Measurements from ENCODE around the gene AGAP5.
A peak's percentile ranks its signal among the peaks of the same experiment; 100 is the strongest.

AGAP5 gene

DNA sequence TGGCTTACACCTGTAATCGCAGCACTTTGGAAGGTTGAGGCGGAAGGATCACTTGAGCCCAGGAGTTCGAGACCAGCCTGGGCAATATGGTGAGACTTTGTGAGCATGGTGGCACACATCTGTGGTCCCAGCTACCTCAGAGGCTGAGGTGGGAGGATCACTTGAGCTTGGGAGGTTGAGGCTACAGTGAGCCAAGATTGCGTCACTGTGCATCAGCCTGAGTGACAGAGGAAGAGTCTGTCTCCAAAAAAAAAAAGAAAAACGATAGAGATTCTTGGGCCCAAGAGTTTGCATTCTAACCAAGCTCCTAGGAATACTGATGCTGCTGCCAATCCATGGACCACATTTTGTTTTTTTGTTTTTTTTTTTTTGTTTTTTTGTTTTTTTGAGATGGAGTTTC lies 68.7 kb downstream of the AGAP5 start:
- no peaks in the 10 kb centered on the region for H3K27me3 ChIP-seq (ENCODE audit: control insufficient read depth in 2 of 2, insufficient read depth in 2 of 2, low read length in 2 of 2)
- no peaks in the 10 kb centered on the region for H3K9me3 ChIP-seq (ENCODE audit: control insufficient read depth in 2 of 2, low read length in 2 of 2)
- H3K36me3 ChIP-seq (ENCODE audit: control insufficient read depth in 2 of 2, insufficient read depth in 2 of 2, low read length in 2 of 2), result no peaks in the 10 kb centered on the region
- H3K9ac ChIP-seq (ENCODE audit: low read depth in 1 of 2, low read length in 2 of 2), result no peak overlapping the region
- peak overlapping the region in 1 of 2 donors; percentile 21 for H3K27ac ChIP-seq (ENCODE audit: low read depth in 2 of 2, low read length in 2 of 2)
- no peak overlapping the region for H3K4me3 ChIP-seq (ENCODE audit: low read length in 2 of 2)
- peaks cover 6 to 19% of the 10 kb centered on the region in 2 donors for H3K4me1 ChIP-seq (ENCODE audit: control insufficient read depth in 2 of 2, insufficient read depth in 2 of 2, low read length in 2 of 2)

DNA sequence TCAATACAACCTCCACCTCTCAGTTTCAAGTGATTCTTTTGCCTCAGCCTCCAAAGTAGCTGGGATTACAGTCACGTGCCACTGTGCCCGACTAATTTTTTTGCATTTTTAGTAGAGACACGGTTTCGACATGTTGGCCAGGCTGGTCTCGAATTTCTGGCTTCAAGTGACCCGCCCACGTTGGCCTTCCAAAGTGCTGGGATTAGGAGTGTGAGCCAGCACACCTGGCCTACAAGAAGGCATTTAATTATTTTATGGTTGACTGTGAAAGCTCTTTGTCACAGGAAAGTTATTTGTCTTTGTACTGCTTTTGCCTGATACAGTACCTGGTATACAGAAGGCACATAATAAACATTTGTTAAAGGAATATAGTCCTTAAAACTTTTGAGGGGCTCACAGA lies 69.5 kb downstream of the AGAP5 start:
- Histone ChIP-seq H3K4me1 (ENCODE audit: control insufficient read depth in 2 of 2, insufficient read depth in 2 of 2, low read length in 2 of 2) (peaks cover 6 to 19% of the 10 kb centered on the region in 2 donors), H3K4me3 (ENCODE audit: low read length in 2 of 2) (no peak overlapping the region), H3K9me3 (ENCODE audit: control insufficient read depth in 2 of 2, low read length in 2 of 2) (no peaks in the 10 kb centered on the region), H3K27me3 (ENCODE audit: control insufficient read depth in 2 of 2, insufficient read depth in 2 of 2, low read length in 2 of 2) (no peaks in the 10 kb centered on the region), H3K36me3 (ENCODE audit: control insufficient read depth in 2 of 2, insufficient read depth in 2 of 2, low read length in 2 of 2) (no peaks in the 10 kb centered on the region), H3K9ac (ENCODE audit: low read depth in 1 of 2, low read length in 2 of 2) (peak overlapping the region in 1 of 2 donors; percentile 24), H3K27ac (ENCODE audit: low read depth in 2 of 2, low read length in 2 of 2) (peak overlapping the region; percentile 21 to 42)

DNA sequence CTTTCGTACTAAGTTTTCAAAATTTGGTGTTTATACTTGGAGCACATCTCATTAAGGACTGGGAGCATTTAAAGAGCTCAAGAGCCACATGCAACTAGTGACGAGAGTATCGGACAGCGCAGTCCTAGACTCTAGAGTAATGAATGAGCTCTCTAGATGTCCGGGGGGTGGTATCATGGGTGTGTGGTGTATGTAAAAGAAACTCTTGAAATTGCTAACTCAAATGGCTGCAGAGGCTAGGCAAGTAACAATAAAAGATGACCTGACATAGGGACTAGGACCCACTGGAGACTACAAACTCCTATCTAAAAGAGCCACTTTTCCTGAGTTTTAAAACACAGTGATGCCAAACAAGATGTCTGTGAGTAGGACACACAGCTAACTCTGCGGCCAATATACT lies 70.6 kb downstream of the AGAP5 start:
- H3K36me3 ChIP-seq (ENCODE audit: control insufficient read depth in 2 of 2, insufficient read depth in 2 of 2, low read length in 2 of 2), result no peaks in the 10 kb centered on the region
- peaks cover 6 to 19% of the 10 kb centered on the region in 2 donors for H3K4me1 ChIP-seq (ENCODE audit: control insufficient read depth in 2 of 2, insufficient read depth in 2 of 2, low read length in 2 of 2)
- H3K27me3 ChIP-seq (ENCODE audit: control insufficient read depth in 2 of 2, insufficient read depth in 2 of 2, low read length in 2 of 2), result no peaks in the 10 kb centered on the region
- no peak overlapping the region for H3K9ac ChIP-seq (ENCODE audit: low read depth in 1 of 2, low read length in 2 of 2)
- no peak overlapping the region for H3K4me3 ChIP-seq (ENCODE audit: low read length in 2 of 2)
- no peaks in the 10 kb centered on the region for H3K9me3 ChIP-seq (ENCODE audit: control insufficient read depth in 2 of 2, low read length in 2 of 2)
- no peak overlapping the region for H3K27ac ChIP-seq (ENCODE audit: low read depth in 2 of 2, low read length in 2 of 2)

DNA sequence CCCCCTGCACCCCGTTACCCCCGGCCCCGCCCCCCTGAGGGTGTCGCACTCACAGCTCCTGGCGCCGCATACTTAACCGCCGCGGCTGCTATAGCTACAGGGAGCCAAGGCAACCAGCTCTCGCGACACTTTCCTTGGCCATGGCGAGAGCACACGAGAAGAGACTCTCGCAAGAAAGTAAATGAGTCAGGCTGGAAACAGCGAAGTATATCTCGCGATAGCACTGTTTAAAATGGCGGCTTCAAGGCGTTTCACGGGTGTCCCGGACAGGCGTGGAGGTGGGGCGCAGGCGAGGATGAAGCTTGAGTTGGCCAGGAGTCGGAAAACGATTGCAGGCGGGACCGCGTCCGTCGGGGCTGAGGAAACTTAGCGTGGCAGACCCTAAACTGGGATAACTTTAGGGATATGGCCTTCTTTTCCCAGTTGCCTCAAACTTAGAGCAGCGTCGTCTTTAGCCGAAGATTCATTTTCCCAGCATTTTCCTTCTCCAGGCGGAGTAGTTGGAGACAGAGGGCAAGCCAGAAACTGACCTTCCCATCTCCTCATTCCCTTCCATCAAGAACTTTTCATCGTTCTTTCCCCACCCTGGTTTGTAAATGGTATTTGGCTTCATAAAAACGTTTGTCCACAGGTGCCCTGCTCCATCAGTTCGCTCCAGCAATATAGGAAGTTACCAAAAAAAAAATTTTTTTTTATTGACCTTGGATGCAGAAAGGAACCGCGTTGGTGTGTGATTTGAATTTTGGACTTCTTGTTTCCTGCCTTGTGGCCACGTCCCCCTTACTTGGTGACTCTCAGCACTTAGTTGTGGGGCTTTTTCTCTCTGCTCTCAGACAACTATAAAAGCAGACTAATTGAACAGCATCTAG lies 71.8 kb downstream of the AGAP5 start:
- H3K9ac ChIP-seq (ENCODE audit: low read depth in 1 of 2, low read length in 2 of 2), result peak overlapping the region; percentile 84 to 93
- peak overlapping the region; percentile 80 to 88 for H3K27ac ChIP-seq (ENCODE audit: low read depth in 2 of 2, low read length in 2 of 2)
- H3K4me1 ChIP-seq (ENCODE audit: control insufficient read depth in 2 of 2, insufficient read depth in 2 of 2, low read length in 2 of 2), result peaks cover 10 to 22% of the 10 kb centered on the region in 2 donors
- no peaks in the 10 kb centered on the region for H3K9me3 ChIP-seq (ENCODE audit: control insufficient read depth in 2 of 2, low read length in 2 of 2)
- H3K27me3 ChIP-seq (ENCODE audit: control insufficient read depth in 2 of 2, insufficient read depth in 2 of 2, low read length in 2 of 2), result no peaks in the 10 kb centered on the region
- no peaks in the 10 kb centered on the region for H3K36me3 ChIP-seq (ENCODE audit: control insufficient read depth in 2 of 2, insufficient read depth in 2 of 2, low read length in 2 of 2)
- peak overlapping the region; percentile 83 to 98 for H3K4me3 ChIP-seq (ENCODE audit: low read length in 2 of 2)

DNA sequence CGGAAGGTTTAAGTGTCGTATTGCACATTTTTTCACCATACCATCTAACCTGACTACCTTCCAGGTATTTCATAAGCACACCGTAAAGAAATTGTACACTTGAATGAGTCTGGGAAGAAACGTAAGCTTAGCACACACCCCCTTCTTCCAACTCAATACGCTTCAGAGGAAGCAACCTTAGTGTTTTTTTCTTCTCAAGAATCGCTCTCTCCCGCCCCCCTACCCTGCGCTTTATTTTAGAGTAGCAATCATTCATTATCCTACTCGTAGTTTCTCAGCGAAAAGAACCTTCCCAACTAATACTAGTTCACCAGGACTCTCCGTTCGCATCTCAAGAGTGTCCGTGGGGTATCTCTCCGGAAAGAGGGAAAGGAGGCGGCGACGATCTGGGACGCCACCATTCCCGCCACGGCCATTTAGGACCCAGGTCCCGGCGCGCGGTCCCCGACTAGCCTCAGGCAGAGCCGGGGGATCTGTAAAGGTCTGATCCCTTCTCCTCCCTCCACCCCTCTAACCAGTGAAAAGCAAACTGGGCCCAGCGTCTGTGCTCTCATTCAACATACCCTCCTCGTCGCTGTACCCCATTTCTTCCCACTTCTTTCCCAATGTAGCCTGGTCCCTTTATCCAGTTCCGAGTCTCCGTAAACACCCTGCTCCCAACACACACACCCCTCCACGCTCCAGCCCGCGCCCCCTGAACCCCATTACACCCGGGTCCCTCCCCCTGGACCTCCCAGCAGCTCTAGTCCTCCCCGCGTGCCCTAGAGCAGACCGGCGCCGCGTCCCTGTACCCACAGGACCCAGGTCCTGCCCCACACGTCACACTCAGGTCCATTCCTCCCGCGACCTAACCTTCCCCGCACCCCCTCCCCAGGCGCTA lies 72.7 kb downstream of the AGAP5 start:
- Histone ChIP-seq H3K4me1 (ENCODE audit: control insufficient read depth in 2 of 2, insufficient read depth in 2 of 2, low read length in 2 of 2) (peaks cover 10 to 22% of the 10 kb centered on the region in 2 donors), H3K4me3 (ENCODE audit: low read length in 2 of 2) (peak overlapping the region; percentile 83 to 98), H3K27me3 (ENCODE audit: control insufficient read depth in 2 of 2, insufficient read depth in 2 of 2, low read length in 2 of 2) (no peaks in the 10 kb centered on the region)

More for the DNA sequence above, 72.7 kb downstream of the AGAP5 start:
- Histone ChIP-seq H3K9ac (ENCODE audit: low read depth in 1 of 2, low read length in 2 of 2) (peak overlapping the region; percentile 72 to 92), H3K27ac (ENCODE audit: low read depth in 2 of 2, low read length in 2 of 2) (peak overlapping the region; percentile 77 to 88), H3K36me3 (ENCODE audit: control insufficient read depth in 2 of 2, insufficient read depth in 2 of 2, low read length in 2 of 2) (no peaks in the 10 kb centered on the region), H3K9me3 (ENCODE audit: control insufficient read depth in 2 of 2, low read length in 2 of 2) (no peaks in the 10 kb centered on the region)

Data from mucosa of rectum (tissue), 2 donors.